GM18909 (cell line): ENCODE data around the gene ANKS1A.

Source experiments
- ATAC-seq: cut with Tn5 transposase; IDR thresholded peaks from one replicate; pipeline ENCODE4 v1.9.1; 2021; ENCODE audit warnings: mild to moderate bottlenecking; ENCODE audit not compliant: unreplicated experiment, poor library complexity

ANKS1A gene

DNA sequence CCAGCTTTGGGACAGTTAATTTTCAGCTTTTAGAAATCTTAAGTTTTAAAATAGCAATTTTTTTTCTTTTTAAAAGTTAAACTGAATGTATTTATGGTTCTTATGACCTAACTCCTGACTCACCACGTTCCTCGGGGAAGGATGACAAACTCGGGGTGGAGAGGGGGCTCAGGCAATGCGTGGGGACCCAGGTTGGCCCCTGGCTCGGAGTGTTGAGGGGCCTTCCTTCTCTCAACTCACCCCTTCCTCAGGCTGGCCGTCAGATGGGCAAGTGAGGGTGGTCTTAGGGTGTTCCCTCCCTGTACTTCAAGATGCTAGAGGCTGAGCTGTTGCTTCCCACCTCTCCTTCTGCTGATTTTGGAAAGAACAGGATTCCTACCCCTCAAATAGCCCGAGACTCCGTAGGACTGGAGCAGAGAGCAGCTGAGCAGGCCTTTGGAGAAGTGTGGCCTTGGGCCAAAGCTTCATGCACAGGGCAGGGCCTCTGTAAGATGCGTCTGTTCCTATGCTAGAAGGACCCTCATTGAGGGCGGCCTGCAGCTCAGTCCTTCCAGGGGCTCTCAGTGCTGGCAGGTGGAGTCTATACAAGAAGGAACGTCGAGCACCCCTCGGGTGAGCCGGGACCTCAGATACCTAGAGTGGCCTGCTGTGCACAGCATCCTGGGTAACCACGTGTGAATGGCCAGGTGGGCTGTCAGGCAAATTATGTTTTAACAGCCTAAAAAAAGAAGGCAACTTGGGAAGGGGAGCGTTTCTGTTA, 172.8 kb downstream of the ANKS1A start:
- no peak for ATAC-seq

DNA sequence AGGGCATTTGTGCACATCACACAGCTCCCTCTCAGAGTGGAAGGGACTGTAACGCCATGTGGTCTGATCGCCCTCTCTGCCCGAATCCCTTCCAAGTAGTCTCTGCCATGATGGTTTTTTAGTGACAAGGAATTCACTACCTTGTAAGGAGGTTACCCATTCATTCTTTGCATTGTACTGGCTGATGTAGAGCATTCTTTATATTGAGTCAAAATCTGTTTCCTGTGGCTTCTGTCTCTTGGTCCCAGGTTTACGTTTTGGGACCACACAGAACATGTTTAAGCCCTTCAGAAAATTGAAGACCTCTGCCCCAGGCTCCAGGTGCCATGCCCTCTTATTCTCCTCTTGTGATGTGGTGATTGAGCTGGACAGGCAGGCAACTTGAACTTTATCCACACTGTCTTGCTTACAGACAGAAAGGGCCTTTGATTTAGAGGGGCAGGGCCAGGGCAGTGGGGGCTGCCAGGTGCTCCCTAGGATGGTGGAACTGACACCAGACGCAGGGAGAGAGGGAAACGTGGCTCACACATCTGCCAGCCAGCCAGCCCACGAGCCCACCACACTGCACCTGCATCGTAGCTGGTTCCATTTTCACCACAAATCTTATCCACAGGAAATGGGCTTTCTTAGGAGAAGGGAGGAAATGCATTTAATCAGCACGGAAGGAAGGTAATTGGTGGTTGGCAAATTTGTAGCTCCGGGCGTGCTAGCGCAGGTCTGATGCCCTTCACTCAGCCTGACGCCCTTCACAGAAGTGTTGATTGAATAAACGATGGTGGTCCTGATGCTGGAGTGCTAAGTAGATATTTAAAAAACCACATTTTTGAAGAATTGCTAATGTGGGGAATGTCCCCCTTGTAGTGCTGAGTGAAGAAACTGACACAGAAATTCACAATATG, 173.9 kb downstream of the ANKS1A start:
- no peak for ATAC-seq

DNA sequence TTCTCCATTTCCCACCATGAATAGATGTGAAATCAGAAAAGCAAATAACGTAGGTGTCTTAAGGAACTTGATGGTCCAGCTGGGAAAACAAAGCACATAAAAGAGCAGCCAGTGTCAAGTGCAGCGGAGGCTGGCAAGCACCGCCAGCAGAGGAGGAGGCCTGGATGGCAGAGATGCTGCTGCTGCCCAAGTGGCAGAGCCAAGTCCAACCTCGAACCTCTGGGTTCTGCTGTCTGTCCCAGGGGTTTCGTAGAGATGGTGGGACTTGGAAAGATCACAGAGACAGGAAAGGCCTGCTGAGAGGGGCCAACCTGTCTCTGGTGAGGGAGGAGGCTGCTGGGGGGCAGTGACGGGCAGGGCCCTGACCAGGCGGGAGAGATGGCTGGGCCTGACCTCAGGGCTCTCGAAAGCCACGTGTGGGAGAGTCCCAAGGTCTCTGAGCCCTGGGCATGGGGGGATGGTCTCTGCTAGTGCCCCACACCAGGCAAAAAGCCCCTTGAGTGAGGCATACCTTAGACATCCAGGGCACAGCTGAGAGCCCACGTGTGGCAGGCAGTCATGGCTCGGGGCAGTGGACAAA, 174.7 kb downstream of the ANKS1A start:
- no peak for ATAC-seq

DNA sequence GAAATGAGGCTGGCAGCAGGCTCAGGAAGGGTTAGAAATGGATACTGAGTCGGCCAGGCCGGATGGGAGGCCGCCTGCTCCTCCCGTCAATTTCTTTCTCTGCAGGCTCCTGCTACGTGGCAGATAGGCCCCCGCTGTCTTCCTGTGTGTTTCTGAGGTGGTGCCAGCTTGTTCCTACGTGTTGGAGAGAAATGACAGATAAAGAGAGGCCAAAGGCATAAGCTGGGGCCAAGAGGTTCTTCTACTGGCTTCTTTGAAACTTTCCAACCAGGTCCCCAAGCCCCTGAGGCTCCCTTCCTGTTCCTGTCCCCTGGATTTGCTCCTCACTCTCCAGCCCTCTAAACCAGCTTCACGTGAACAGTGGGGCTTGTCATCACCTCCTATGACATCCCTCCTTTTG, 175.2 kb downstream of the ANKS1A start:
- ATAC-seq, result no peak

DNA sequence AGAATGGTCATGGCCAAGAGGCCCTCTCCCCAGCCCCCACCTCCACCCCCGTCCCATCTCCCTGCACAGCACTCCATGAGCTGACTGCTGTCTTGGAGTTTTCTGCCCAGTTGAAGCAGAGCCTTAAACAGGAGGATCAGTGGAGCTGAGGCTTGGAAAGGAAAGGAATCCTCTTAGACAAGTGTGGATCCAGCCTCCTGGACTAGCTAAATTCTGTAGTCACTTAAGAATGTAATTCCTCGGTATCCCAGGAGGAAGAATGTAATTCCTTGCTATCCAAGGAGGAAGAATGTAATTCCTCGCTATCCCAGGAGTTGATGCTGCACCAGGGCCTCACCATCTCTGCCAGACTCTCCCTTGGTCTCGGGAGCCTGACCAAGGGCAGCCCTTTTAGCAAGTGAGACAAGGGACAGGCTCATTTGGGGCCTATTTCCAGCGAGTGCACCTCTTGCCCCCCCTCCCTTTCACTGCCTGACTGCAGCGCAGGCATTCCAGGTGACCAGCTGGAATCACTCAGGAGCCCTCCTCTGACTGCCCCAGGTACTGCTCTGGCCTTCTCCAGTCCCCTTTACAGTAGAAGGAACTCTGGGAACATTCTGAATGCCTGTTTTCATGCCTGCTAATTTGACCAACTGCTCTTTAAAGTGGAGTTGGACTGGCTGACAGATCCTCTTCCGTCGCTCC, 175.8 kb downstream of the ANKS1A start:
- no peak for ATAC-seq

DNA sequence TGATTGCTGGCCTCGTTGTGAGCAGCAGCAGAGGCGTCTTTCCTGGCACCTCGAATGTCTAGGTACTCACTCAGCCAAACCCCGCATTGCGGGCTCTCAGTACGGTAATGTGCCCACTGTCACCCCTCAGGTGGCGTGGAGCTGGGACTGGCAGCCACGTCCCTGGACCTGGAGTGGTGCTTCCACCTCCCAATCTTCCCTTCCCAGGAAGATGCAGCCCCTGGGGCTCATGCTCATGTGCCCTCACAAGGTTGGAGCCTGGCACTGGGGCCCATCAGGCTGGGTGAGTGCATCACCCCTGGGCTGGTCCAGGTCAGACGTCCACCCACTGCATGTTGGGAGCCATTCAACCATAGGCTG, 176.4 kb downstream of the ANKS1A start:
- no peak for ATAC-seq

DNA sequence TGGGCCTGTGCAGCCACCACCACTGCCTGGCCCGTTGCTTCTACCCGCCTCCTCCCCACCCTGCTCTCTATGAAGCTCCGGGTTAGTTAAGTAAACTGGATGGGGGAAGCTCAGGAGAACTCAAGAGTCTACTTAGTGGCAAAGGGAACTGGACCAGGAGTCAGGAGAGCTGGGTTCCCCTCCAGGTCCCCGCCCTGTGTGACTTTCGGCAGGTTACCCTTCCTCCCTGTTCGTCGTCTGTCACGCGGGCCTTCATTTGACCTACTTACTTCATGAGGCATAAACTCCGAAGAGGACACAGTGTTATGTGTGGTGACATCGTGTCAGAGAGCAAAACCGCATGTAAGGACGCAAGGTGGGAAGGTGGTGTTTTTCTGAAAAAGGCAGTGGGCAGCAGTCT, 176.8 kb downstream of the ANKS1A start:
- ATAC-seq, result no peak

DNA sequence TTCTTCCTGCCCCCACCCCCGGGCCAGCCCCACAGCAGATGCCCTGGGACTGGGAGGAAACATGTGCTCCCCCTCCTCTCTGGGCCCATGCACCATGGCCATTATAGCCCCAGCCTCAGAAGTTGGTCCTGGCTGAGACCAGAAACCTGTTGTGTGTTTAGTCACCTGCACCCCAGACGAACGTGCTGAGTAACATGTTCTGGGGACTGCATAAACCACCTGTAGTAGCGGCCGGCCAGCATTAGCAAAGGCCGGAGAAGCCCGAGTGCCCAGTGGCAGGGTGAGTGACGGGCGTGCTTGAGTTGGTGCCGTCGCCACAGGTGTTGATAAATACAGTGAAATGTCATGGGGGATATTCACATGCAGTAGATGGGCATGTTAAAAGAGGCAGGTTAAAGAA, 178.2 kb downstream of the ANKS1A start:
- no peak for ATAC-seq

DNA sequence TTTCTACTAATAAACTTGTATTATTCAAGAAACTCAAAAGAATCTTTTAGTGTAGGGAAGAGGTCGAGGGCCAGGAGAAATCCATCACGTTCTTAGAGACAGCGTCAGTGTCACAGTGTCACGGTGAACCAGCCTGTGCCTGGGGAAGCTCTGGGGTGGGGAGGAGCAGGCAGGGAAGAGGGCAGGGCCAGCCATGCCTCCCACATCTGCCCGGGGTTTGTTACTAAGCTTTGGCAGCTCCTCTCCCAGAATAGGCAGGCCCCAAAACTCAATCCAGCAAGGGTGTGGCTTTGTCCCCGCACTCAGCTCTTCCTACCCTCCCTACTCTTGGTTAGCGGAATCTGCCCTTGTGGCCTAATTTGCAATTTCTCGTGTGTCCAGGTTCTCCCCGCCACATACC, 179.2 kb downstream of the ANKS1A start:
- no peak for ATAC-seq

DNA sequence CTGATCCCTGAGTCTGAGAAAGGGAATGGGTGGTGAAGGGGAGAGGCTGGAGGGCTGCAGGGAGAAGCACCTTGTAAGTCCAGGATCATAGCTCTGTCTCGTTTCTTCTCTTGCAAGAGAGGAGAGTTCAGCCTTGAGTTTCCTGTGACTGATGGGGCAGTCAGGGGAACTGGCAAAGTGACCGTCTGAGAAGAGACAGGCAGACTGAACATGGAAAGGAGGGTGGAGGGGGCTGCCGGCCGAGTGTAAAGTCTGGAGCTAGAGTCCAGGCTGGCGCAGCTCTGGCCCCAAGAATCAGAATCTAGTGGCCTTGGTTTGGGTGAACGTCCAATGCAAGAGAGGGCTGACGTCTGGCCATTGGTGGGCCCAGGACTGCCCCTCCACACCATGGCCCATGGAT, 179.6 kb downstream of the ANKS1A start:
- ATAC-seq, result no peak

DNA sequence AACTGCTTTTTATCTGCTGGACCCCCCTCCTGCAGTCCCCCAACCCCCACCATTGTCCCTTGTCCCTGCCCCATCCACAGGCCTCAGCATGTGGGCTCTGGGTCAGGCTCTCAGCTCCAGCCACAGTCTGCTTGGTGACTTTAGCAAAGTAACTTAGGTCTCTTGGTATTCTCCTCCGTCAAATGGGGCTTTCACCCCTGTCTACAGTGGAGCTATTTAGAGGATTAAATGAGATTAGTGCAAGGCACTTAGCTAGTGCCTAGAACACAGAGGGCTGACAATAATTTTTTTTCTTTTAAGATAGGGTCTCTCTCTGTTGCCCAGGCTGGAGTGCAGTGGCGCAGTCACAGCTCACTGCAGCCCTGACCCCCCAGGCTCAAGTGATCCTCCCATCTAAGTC, 180.2 kb downstream of the ANKS1A start:
- ATAC-seq, result no peak

DNA sequence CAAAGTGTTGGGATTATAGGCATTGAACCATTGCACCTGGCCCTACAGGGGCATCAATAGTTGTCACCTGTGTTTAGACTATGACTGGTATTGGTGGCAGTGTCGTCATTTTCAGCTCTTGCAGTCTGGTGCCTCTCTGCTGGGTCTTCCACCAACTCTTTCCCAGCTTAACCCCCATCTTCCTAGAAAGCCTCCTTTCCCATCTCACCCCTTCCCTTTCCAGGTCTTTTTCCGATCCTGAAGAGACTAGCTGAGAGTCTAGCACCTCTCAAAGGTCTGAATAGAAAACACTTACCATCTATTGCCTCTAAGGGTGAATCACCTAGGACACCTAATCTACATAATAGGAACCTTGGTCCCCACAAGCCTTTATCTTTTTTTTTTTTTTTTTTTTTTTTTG, 181.1 kb downstream of the ANKS1A start:
- ATAC-seq, result no peak

DNA sequence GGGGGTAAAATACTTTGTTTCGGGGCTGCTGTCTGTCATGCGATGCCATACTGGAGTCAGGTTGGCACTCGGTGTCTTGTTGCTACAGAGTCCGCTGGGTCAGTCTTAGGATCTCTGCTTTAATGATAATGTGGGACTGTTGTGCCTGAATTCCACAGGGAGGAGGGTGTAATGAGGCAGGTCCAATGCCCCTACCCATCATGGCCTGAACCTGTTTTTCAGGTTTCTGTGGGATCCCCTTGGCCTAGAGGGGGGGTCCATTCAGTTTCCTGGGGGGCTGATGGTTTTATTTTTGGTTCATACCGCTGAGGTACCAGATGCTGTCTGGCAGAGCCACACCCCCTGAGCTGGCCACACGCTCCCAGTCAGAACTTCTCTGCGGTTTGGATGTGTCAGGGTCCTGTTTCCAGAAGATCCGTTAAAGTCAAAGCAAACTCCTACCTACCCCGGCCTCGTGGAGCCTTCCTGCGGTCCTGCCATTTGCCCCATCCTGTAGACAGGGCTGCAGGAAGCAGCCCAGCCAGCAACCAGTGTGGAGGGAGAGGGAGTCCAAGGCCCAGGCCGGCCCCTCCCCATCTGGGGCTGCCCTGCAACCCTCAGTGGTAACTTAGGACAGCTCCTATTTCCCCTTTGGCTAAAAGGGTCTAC, 182.4 kb downstream of the ANKS1A start:
- no peak for ATAC-seq

DNA sequence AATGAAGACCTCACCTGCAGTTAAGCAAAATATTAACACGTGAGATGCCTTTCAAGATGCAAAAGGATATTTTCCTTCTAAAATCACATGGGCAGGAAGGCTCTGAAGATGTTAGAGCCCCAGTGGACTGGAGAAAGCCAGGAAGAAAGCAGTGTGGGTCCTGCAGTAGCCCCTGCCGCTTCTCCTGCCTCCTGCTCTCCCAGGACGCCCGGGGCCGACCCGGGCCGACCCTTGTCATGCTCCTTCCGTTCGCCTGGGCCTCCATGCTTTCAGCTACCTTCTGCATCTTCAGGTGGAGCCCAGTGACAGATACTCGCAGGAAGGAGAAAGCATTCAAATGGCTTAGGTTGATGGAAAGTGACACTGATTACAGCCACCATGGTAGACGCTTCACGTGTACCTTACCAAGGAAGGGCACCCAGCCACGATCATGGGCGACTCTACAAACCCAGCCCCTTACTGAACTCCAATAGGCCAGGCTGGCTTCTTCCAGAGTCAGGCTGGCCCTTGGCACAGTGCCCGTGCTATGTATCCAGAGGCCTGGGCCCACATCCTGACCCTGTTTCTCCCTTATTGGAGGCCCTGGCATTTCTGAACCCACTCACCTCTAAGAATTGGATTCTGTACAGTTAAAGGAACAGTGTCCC, 183.1 kb downstream of the ANKS1A start:
- ATAC-seq, result no peak

DNA sequence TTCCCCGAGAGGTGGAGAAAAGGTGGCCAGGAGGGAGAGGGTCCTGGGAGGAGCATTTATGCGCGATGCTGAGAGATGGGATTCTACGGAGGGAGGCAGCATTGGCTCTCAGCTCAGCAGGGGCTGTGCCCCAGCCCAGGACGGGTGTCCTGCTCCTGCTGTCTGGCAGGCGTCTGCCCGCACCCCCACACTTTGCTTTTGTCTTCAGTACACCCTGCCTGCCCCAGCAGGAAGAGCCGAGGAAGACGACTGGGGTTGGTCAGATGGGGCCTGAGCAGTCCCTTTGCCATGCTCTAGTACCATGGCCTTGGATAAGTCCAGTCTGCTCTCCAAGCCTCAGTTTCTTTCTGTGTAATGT, 183.6 kb downstream of the ANKS1A start:
- ATAC-seq, result no peak

DNA sequence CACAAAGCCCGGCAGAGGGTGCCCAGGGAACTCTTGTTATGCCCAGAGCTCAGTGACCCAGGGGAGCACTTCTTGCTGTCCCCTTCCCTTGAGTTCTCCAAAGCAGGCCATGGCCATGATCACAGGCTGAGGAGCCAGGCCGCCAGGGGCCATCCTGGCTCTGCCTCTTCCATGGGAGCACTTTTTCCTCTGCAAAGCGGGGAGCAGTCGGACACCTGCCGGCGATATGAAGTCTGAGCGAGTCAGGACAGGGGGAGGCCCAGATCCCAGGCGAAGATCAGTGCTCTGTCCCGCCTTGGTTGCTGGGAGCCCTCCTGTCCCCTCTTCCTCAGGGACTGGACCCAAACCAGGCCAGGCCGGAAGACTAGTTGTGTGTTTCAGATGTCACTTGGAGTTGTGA, 184.2 kb downstream of the ANKS1A start:
- no peak for ATAC-seq

DNA sequence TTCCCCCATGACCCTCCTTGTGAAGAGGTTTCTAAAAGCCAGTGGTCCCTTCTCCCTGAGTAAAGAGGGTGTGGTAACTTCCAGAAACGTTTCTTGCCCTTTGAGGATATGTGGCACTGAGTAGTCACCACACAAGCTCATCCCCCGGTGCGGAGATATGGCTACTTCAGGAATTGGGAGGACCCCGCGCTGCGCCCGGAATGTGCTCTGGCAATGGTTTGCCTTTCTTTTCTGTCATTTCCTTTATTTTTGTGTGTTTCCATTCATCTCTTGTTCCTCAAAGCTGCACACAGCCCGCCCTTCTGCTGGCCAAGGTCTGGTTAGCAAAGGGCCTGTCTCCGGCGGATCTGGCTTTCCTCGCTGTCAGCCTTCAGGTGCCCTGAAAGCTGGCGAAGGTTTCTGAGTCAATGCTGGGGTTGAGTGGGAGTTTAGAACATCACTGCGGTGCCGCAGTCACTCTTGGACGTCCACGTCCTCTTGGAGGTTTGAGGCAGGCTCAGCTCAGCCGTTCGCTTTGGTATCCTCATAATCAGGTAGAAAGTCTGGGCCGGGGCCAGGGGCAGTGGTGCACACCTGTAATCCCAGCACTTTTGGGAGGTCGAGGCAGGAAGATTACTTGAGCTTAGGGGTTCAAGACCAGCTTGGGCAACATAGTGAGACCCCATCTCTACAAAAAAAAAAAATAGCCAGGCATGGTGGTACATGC, 184.9 kb downstream of the ANKS1A start:
- no peak for ATAC-seq

DNA sequence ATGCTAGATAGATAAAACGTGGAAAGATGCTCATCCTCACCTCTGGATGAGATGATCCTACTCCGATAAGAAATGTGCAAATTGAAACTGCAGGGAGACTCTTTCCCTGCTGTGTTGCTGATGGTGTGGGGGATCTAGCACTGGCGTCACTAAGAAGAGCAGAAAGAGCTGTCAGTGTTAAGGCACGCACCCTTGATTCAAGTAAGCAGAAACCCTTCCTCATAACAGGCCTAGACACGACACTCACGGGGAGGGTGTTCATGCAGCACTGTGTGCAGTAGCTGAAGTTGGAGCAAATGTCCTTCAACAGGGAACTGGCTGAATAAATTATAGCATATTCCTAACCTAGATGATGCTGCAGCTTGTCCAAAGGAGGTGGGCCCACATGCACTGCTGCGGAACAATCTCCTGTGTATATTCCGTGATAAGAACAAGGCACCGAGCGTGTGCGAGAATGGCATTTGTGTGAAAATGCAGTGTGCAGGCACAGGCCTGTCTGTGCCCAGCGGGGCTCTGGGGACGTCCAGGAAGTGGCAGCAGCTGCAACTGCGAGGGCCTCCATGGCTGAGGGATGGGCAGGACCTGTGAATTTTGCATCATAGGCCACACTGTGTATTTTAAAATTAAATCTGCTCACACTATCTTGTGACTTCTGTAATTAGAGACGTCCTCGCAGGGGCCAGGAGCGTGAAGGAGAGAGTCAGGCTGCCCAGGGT, 188.1 kb downstream of the ANKS1A start:
- ATAC-seq, result no peak

DNA sequence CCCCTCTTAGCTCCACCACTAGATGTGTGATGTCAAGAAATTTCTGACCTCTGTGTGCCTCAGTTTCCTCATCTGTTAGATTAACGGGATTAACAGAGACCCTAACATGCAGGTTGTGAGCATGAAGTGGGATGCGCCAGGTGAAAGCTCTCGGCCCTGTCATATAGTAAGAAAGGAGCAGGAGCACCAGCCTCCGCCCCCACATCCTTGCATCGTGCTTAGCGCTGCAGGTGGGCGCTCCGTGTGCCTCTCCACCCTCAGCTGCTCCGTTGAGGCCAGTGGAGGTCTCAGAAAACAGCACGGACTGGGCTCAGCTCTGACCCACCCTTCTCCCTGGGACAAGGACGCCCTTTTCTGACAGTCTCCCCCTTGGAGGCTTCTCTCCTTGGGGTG, 188.7 kb downstream of the ANKS1A start:
- ATAC-seq, result no peak
